Spleen (tissue), 7 donors: Measurements from ENCODE around the gene LTBP2.

ENCODE experiments used
- CTCF ChIP-seq, 11 experiments: fragments of 200-600 bp in 7 of 11; fragments of 450-650 bp in 4 of 11; sonication (generic) in 4 of 11; IDR thresholded peaks in 8 of 11; conservative IDR thresholded peaks in 3 of 11; 1 replicate in 7 of 11; 2 replicates in 4 of 11; pipeline versions ENCODE4 v1.4.0 to v1.8.0; 2016 to 2021; ENCODE audit warnings: antibody characterized with exemption in 11 of 11, inconsistent platforms in 4 of 11, mild to moderate bottlenecking in 1 of 11
- POLR2A ChIP-seq, 3 donors: fragments of 450-650 bp; IDR thresholded peaks; one replicate each; pipeline ENCODE4 v1.5.1; 2017; ENCODE audit warnings: antibody characterized with exemption in 3 of 3, mild to moderate bottlenecking in 1 of 3
- donor health status: DM: no; HTN: no; CAD: no; lungs with moderate emphysema.
- donor health status: DM: no; HTN: no; CAD: no.
- donor health status: DM: no; HTN: no; CAD: no.

- TF ChIP-seq CTCF (IDR thresholded peaks at IDR 0.05 in 8 of 11, conservative IDR thresholded peaks at IDR 0.05 in 3 of 11) (no peak), POLR2A (IDR thresholded peaks at IDR 0.05) (no peak)
These were observed 40.6 kb downstream of the LTBP2 start for GRCh38 chr14:74571441-74571841.
